PC-9 (cell line): Measurements from ENCODE around the gene MIX23. TPM values are rescaled to one million over a fixed set of nuclear protein-coding genes. Genes with fewer than 3 reads are reported as not detected.

Source experiments
- BruUV-seq: library from RNA; stranded (reverse); fragments of 400-500 nt; replicated peaks from 2 replicates; lab custom pipeline; 2021; lab: Mats Ljungman, UMichigan
- CTCF ChIA-PET: fragments of 300-600 bp; sonication (Branson Sonifier 250); formaldehyde crosslinking; loops from one replicate; lab custom pipeline; 2022; ENCODE audit warnings: antibody characterized with exemption; lab: Charles Lee
- POLR2A ChIA-PET: fragments of 300-600 bp; sonication (Branson Sonifier 250); formaldehyde crosslinking; loops from one replicate; lab custom pipeline; 2022; ENCODE audit warnings: antibody characterized with exemption; ENCODE audit not compliant: unreplicated experiment; lab: Charles Lee
- DNase-seq, 2 experiments: peaks; one replicate each; pipeline versions ENCODE4 v3.0.0 to v3.0.0-alpha.2; 2015 to 2022; ENCODE audit warnings: mixed read lengths in 1 of 2
- H2AFZ ChIP-seq: fragments of 200-600 bp; sonication (generic); 2 replicates; pipeline ENCODE4 v1.8.1; 2017; ENCODE audit warnings: antibody characterized with exemption
- H3F3A ChIP-seq: fragments of 200-600 bp; sonication (generic); 2 replicates; pipeline ENCODE4 v1.8.1; 2017; ENCODE audit warnings: antibody characterized with exemption, mild to moderate bottlenecking, low read depth; ENCODE audit not compliant: insufficient read depth
- H3K27ac ChIP-seq: fragments of 200-600 bp; sonication (generic); 2 replicates; pipeline ENCODE4 v1.6.1; 2016; ENCODE audit warnings: mixed run types
- H3K27me3 ChIP-seq: fragments of 200-600 bp; sonication (generic); 2 replicates; pipeline ENCODE4 v1.6.1; 2016; ENCODE audit warnings: low read depth, mixed run types; ENCODE audit not compliant: insufficient read depth
- H3K36me3 ChIP-seq: fragments of 200-600 bp; sonication (generic); 2 replicates; pipeline ENCODE4 v1.6.1; 2016; ENCODE audit warnings: low read depth, mixed run types
- H3K4me1 ChIP-seq: fragments of 200-600 bp; sonication (generic); replicated peaks from 2 replicates; pipeline ENCODE4 v1.6.1; 2016; ENCODE audit warnings: mixed run types; ENCODE audit not compliant: insufficient read depth
- H3K4me2 ChIP-seq: fragments of 200-600 bp; sonication (generic); 2 replicates; pipeline ENCODE4 v1.6.1; 2017; ENCODE audit warnings: mixed run types
- H3K4me3 ChIP-seq: fragments of 200-600 bp; sonication (generic); 2 replicates; pipeline ENCODE4 v1.6.1; 2016; ENCODE audit warnings: mixed run types
- H3K79me2 ChIP-seq: fragments of 200-600 bp; sonication (generic); 2 replicates; pipeline ENCODE4 v1.6.1; 2017; ENCODE audit warnings: low read depth, mixed run types
- H3K9me2 ChIP-seq: fragments of 200-600 bp; sonication (generic); 2 replicates; pipeline ENCODE4 v1.8.1; 2017; ENCODE audit warnings: mild to moderate bottlenecking; ENCODE audit not compliant: insufficient read depth
- H3K9me3 ChIP-seq: fragments of 200-600 bp; sonication (generic); 2 replicates; pipeline ENCODE4 v1.8.1; 2016; ENCODE audit warnings: low read depth; ENCODE audit not compliant: insufficient read depth
- H4K20me1 ChIP-seq: fragments of 200-600 bp; sonication (generic); 2 replicates; pipeline ENCODE4 v1.8.1; 2017; ENCODE audit not compliant: insufficient read depth
- CTCF ChIP-seq: fragments of 200-600 bp; sonication (generic); conservative IDR thresholded peaks from 2 replicates; pipeline ENCODE4 v1.6.1; 2017; ENCODE audit warnings: mixed run types, antibody characterized with exemption, mild to moderate bottlenecking, moderate library complexity
- EZH2 ChIP-seq: fragments of 200-600 bp; sonication (generic); IDR thresholded peaks from 2 replicates; pipeline ENCODE4 v1.8.0; 2017; ENCODE audit warnings: antibody characterized with exemption, low read depth
- intact Hi-C: fragments of 100-400 bp; cut with micrococcal nuclease; formaldehyde crosslinking; loops from one replicate; pipeline ENCODE4 v1.10.0; 2022; ENCODE audit not compliant: unreplicated experiment
- total RNA-seq: library from RNA; stranded (reverse); gene quantifications from 2 replicates; pipeline ENCODE4 v1.2.3, GENCODE V29; 2021

MIX23 gene
- total RNA-seq, 1 experiment from 2014 or later, result 63.6 TPM

DNA sequence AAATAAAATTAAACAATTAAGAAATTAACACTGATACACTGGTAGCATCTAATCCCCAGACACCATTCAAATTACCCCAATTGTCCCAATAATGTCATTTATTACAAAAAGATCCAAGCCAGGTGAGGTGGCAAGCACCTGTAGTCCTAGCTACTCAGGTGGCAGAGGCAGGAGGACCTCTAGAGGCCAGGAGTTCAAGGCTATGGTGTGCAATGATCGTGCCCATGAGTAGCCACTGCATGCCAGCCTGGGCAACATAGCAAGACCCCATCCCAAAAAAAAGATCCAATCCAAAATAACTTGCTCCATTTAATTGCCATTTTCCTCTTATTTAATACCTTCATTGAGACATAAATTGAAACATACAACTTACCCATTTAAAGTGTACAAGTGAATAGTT is 40.2 kb downstream of the MIX23 start:
- H3K4me1 ChIP-seq, result no peaks in the 10 kb centered on the region
- H3K27me3 ChIP-seq, result no peaks in the 10 kb centered on the region
- no peaks in the 10 kb centered on the region for H3F3A ChIP-seq
- no peak overlapping the region for H3K4me2 ChIP-seq
- no peaks in the 10 kb centered on the region for H4K20me1 ChIP-seq
- H3K36me3 ChIP-seq, result no peaks in the 10 kb centered on the region
- no peak overlapping the region for H3K4me3 ChIP-seq
- no peaks in the 10 kb centered on the region for H3K79me2 ChIP-seq
- CTCF ChIA-PET, result no interaction called here
- no peaks in the 10 kb centered on the region; the same call in 1 of the 2 replicates for H3K9me2 ChIP-seq
- H3K27ac ChIP-seq, result no peak overlapping the region
- no TSS peak for BruUV-seq
- no peaks in the 10 kb centered on the region for H3K9me3 ChIP-seq
- no peak for DNase-seq
- intact Hi-C loops, result no loop called here
- H2AFZ ChIP-seq, result no peak overlapping the region
- TF ChIP-seq CTCF, result no peak
- TF ChIP-seq EZH2, result no peak
- POLR2A ChIA-PET, result interaction anchor here (0.6 kb wide), 1 partner anchor 73 kb away, joined by 9 read pairs; the partner anchor contains the start of gene WDR5B

DNA sequence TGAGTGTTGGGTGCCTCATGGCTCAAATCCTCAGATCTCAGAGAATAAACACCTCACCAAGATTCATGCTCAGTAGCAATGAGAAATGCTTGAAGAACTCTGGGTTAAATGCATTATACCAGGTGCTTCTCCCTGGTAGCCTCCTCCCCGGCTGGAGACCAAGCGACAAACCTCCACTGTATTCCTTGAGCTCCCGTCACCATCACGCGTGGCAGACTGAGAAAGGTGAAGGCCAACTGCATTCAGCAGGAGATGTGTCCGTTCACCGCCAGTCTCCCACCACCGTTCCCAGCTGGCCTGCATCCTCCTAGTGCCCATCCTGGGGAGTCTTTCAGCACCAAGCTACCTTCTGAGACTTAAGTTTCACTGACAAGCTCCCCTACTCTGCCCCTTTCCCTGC is 50.5 kb downstream of the MIX23 start:
- Histone ChIP-seq H3K4me3 (no peak overlapping the region), H3K79me2 (no peaks in the 10 kb centered on the region), H3K9me3 (no peaks in the 10 kb centered on the region), H4K20me1 (no peaks in the 10 kb centered on the region), H3K4me2 (no peak overlapping the region), H3K9me2 (no peaks in the 10 kb centered on the region), H3K36me3 (no peaks in the 10 kb centered on the region), H3K4me1 (no peaks in the 10 kb centered on the region), H2AFZ (no peak overlapping the region), H3F3A (no peaks in the 10 kb centered on the region), H3K27me3 (no peaks in the 10 kb centered on the region), H3K27ac (no peak overlapping the region)
- BruUV-seq, result no TSS peak
- CTCF ChIA-PET, result no interaction called here
- TF ChIP-seq EZH2, result no peak
- TF ChIP-seq CTCF, result no peak
- DNase-seq, result no peak
- POLR2A ChIA-PET, result no interaction called here
- intact Hi-C loops, result no loop called here

- H3K4me3 ChIP-seq, result no peak overlapping the region
- H3K36me3 ChIP-seq, result no peaks in the 10 kb centered on the region
- H3K9me2 ChIP-seq, result no peaks in the 10 kb centered on the region
- DNase-seq, result no peak
- H3K79me2 ChIP-seq, result no peaks in the 10 kb centered on the region
- H3K27ac ChIP-seq, result no peak overlapping the region
- H3K27me3 ChIP-seq, result no peaks in the 10 kb centered on the region
- H3K9me3 ChIP-seq, result no peaks in the 10 kb centered on the region
- BruUV-seq, result no TSS peak
- H4K20me1 ChIP-seq, result no peaks in the 10 kb centered on the region
- H3F3A ChIP-seq, result no peaks in the 10 kb centered on the region
- ChIA-PET CTCF (no interaction called here), POLR2A (no interaction called here)
- intact Hi-C loops, result no loop called here
- no peak overlapping the region for H3K4me2 ChIP-seq
- TF ChIP-seq EZH2, result no peak
- no peak for TF ChIP-seq CTCF
- H3K4me1 ChIP-seq, result no peaks in the 10 kb centered on the region
- no peak overlapping the region for H2AFZ ChIP-seq
These were observed 51.1 kb downstream of the MIX23 start for GRCh38 chr3:122331886-122332285.
